ENCODE measurements around the gene TARDBP.

DNA sequence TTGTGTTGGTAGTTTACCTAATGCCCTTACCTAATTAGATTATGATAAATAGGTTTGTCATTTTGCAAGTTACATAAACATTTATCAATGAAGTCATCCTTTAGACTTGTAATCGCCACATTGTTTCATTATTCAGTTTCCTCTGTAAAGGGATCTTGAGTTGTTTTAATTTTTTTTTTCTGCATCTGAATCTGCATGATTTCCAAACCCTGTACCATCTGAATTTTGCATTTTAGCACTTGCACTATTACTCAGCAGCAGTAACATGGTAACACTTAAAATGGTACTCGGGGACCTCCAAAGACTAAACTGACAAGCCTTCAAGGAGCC is 12.4 kb downstream of the TARDBP start:
- TF ChIP-seq, protein P1, sequence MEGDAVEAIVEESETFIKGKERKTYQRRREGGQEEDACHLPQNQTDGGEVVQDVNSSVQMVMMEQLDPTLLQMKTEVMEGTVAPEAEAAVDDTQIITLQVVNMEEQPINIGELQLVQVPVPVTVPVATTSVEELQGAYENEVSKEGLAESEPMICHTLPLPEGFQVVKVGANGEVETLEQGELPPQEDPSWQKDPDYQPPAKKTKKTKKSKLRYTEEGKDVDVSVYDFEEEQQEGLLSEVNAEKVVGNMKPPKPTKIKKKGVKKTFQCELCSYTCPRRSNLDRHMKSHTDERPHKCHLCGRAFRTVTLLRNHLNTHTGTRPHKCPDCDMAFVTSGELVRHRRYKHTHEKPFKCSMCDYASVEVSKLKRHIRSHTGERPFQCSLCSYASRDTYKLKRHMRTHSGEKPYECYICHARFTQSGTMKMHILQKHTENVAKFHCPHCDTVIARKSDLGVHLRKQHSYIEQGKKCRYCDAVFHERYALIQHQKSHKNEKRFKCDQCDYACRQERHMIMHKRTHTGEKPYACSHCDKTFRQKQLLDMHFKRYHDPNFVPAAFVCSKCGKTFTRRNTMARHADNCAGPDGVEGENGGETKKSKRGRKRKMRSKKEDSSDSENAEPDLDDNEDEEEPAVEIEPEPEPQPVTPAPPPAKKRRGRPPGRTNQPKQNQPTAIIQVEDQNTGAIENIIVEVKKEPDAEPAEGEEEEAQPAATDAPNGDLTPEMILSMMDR (IDR thresholded peaks at IDR 0.05 in 8 of 11, conservative IDR thresholded peaks at IDR 0.05 in 3 of 11), result no peak
- TF ChIP-seq POLR2A (IDR thresholded peaks at IDR 0.05), result no peak
